Measurements from ENCODE around the gene ADI1. TPM values are rescaled to one million over a fixed set of nuclear protein-coding genes. Genes with fewer than 3 reads are reported as not detected.

Gene ADI1
- total and polyA plus RNA-seq, 5 donors from 2014 or later: 21.2 to 52.4 (median 48.9) TPM

DNA sequence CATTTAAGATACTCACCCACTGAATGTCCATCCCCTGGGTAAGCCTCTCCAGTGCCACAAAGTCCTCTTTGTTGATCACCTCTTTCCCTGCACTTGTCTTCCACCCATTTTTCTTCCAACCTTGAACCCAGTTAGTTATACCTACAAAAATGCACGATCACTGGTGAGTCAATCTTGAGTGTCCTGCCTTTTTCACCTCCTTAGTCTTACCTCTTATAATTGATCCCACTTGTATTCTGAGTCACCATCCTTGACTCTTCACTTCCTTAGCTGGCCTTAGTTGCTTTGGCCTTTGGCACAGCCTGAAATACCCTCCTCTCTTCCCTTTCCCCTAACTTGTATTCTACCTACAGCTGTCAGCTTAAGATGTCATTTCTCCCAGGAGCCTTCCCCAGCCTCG is 28.6 kb upstream of the ADI1 start:
- Mint-ChIP-seq H3K4me1 (peaks cover 0 to 7% (median 3%) of the 10 kb centered on the region in 4 donors), H3K36me3 (peaks cover 58% of the 10 kb centered on the region), H3K4me3 (peak overlapping the region in 1 of 4 donors; percentile 57), H3K27me3 (no peaks in the 10 kb centered on the region), H3K27ac (no peak overlapping the region), H3K9me3 (no peaks in the 10 kb centered on the region)
- no peak overlapping the region for H3K27ac ChIP-seq (ENCODE audit: insufficient read depth, low read length, poor library complexity, severe bottlenecking)
- H3K27me3 ChIP-seq (ENCODE audit: control insufficient read depth, insufficient read depth, low read length): no peaks in the 10 kb centered on the region
- no peaks in the 10 kb centered on the region for H3K9me3 ChIP-seq (ENCODE audit: control insufficient read depth in 2 of 2, low read length in 2 of 2)
- ATAC-seq (ENCODE audit: low read depth in 2 of 2): no peak
- no peak overlapping the region for H3K4me3 ChIP-seq (ENCODE audit: low read depth, low read length)
- H3K4me1 ChIP-seq (ENCODE audit: control insufficient read depth, insufficient read depth, low read length, poor library complexity, severe bottlenecking): no peaks in the 10 kb centered on the region
- peaks cover 92% of the 10 kb centered on the region for H3K36me3 ChIP-seq (ENCODE audit: control insufficient read depth, insufficient read depth, low read length)
- DNase-seq: no peak

- peaks cover 60% of the 10 kb centered on the region for H3K36me3 Mint-ChIP-seq
- Histone ChIP-seq H3K4me1 (ENCODE audit: control insufficient read depth, insufficient read depth, low read length, poor library complexity, severe bottlenecking) (no peaks in the 10 kb centered on the region), H3K36me3 (ENCODE audit: control insufficient read depth, insufficient read depth, low read length) (peaks cover 89% of the 10 kb centered on the region), H3K4me3 (ENCODE audit: low read depth, low read length) (no peak overlapping the region), H3K27me3 (ENCODE audit: control insufficient read depth, insufficient read depth, low read length) (no peaks in the 10 kb centered on the region), H3K27ac (ENCODE audit: insufficient read depth, low read length, poor library complexity, severe bottlenecking) (no peak overlapping the region), H3K9me3 (ENCODE audit: control insufficient read depth in 2 of 2, low read length in 2 of 2) (no peaks in the 10 kb centered on the region)
- H3K4me1 Mint-ChIP-seq: peaks cover 0 to 8% (median 3%) of the 10 kb centered on the region in 4 donors
- no peak for DNase-seq
- no peaks in the 10 kb centered on the region for H3K27me3 Mint-ChIP-seq
- H3K9me3 Mint-ChIP-seq: no peaks in the 10 kb centered on the region
- no peak overlapping the region for H3K4me3 Mint-ChIP-seq
- no peak overlapping the region for H3K27ac Mint-ChIP-seq
- ATAC-seq (ENCODE audit: low read depth in 2 of 2): no peak
Measured at GRCh38 chr2:3545788-3546478, 26.6 kb upstream of the ADI1 start.

DNA sequence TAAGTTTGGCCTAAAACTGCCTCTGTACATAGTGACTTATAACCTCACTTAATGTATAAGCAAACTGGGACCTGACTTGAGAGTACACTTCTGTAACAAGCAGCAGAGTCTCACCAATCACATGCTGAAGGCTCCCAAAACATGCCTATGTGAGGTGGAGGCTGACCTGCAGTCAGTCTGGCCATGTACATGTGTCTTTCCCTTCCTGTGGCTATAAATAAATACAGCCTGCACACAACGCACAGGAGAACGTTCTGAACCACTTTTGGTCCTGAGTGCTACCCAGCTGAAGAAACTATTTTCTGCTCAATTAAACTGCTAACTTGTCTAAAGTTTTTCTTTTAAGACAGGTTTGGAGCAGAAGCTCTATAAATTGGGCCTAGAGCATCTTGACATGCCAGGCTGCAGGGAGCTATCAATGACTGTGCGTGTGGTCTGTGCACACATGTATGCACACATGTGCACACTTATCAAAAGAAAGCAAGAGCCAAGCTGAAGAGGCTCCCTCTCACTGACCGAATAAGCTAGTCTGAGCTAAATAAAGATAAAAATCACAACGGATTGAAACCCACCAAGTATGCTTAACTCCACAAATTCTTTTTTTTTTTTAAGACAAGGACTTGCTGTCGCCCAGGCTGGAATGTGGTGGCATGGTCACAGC is 23.8 kb upstream of the ADI1 start:
- ATAC-seq (ENCODE audit: low read depth in 2 of 2) (no peak), DNase-seq (no peak)
- Histone ChIP-seq H3K36me3 (ENCODE audit: control insufficient read depth, insufficient read depth, low read length) (peaks cover 78% of the 10 kb centered on the region), H3K4me3 (ENCODE audit: low read depth, low read length) (no peak overlapping the region), H3K27me3 (ENCODE audit: control insufficient read depth, insufficient read depth, low read length) (no peaks in the 10 kb centered on the region), H3K9me3 (ENCODE audit: control insufficient read depth in 2 of 2, low read length in 2 of 2) (no peaks in the 10 kb centered on the region), H3K27ac (ENCODE audit: insufficient read depth, low read length, poor library complexity, severe bottlenecking) (no peak overlapping the region), H3K4me1 (ENCODE audit: control insufficient read depth, insufficient read depth, low read length, poor library complexity, severe bottlenecking) (no peaks in the 10 kb centered on the region)
- Mint-ChIP-seq H3K4me3 (no peak overlapping the region), H3K36me3 (peaks cover 48% of the 10 kb centered on the region), H3K27me3 (no peaks in the 10 kb centered on the region), H3K4me1 (peaks cover 0 to 6% (median 2%) of the 10 kb centered on the region in 4 donors), H3K27ac (no peak overlapping the region), H3K9me3 (no peaks in the 10 kb centered on the region)

- Histone ChIP-seq H3K4me1 (ENCODE audit: control insufficient read depth, insufficient read depth, low read length, poor library complexity, severe bottlenecking) (no peaks in the 10 kb centered on the region), H3K36me3 (ENCODE audit: control insufficient read depth, insufficient read depth, low read length) (peaks cover 69% of the 10 kb centered on the region), H3K9me3 (ENCODE audit: control insufficient read depth in 2 of 2, low read length in 2 of 2) (no peaks in the 10 kb centered on the region), H3K27ac (ENCODE audit: insufficient read depth, low read length, poor library complexity, severe bottlenecking) (no peak overlapping the region), H3K4me3 (ENCODE audit: low read depth, low read length) (no peak overlapping the region), H3K27me3 (ENCODE audit: control insufficient read depth, insufficient read depth, low read length) (no peaks in the 10 kb centered on the region)
- DNase-seq: no peak
- peaks cover 0 to 6% (median 2%) of the 10 kb centered on the region in 4 donors for H3K4me1 Mint-ChIP-seq
- H3K9me3 Mint-ChIP-seq: no peaks in the 10 kb centered on the region
- no peak overlapping the region for H3K27ac Mint-ChIP-seq
- no peak for ATAC-seq (ENCODE audit: low read depth in 2 of 2)
- H3K4me3 Mint-ChIP-seq: no peak overlapping the region
- H3K27me3 Mint-ChIP-seq: no peaks in the 10 kb centered on the region
- peaks cover 42% of the 10 kb centered on the region for H3K36me3 Mint-ChIP-seq
Measured at GRCh38 chr2:3542107-3542506, 22.8 kb upstream of the ADI1 start.

GRCh38 chr2:3539836-3540235 is 20.5 kb upstream of the ADI1 start:
- H3K36me3 Mint-ChIP-seq: peaks cover 35% of the 10 kb centered on the region
- H3K4me1 ChIP-seq (ENCODE audit: control insufficient read depth, insufficient read depth, low read length, poor library complexity, severe bottlenecking): no peaks in the 10 kb centered on the region
- H3K27me3 Mint-ChIP-seq: no peaks in the 10 kb centered on the region
- no peak overlapping the region for H3K27ac ChIP-seq (ENCODE audit: insufficient read depth, low read length, poor library complexity, severe bottlenecking)
- no peaks in the 10 kb centered on the region for H3K9me3 Mint-ChIP-seq
- no peak overlapping the region for H3K27ac Mint-ChIP-seq
- peaks cover 0 to 6% (median 5%) of the 10 kb centered on the region in 4 donors for H3K4me1 Mint-ChIP-seq
- no peak overlapping the region for H3K4me3 ChIP-seq (ENCODE audit: low read depth, low read length)
- H3K4me3 Mint-ChIP-seq: no peak overlapping the region
- no peaks in the 10 kb centered on the region for H3K27me3 ChIP-seq (ENCODE audit: control insufficient read depth, insufficient read depth, low read length)
- H3K36me3 ChIP-seq (ENCODE audit: control insufficient read depth, insufficient read depth, low read length): peaks cover 46% of the 10 kb centered on the region
- no peaks in the 10 kb centered on the region for H3K9me3 ChIP-seq (ENCODE audit: control insufficient read depth in 2 of 2, low read length in 2 of 2)
- DNase-seq (no peak), ATAC-seq (ENCODE audit: low read depth in 2 of 2) (no peak)

DNA sequence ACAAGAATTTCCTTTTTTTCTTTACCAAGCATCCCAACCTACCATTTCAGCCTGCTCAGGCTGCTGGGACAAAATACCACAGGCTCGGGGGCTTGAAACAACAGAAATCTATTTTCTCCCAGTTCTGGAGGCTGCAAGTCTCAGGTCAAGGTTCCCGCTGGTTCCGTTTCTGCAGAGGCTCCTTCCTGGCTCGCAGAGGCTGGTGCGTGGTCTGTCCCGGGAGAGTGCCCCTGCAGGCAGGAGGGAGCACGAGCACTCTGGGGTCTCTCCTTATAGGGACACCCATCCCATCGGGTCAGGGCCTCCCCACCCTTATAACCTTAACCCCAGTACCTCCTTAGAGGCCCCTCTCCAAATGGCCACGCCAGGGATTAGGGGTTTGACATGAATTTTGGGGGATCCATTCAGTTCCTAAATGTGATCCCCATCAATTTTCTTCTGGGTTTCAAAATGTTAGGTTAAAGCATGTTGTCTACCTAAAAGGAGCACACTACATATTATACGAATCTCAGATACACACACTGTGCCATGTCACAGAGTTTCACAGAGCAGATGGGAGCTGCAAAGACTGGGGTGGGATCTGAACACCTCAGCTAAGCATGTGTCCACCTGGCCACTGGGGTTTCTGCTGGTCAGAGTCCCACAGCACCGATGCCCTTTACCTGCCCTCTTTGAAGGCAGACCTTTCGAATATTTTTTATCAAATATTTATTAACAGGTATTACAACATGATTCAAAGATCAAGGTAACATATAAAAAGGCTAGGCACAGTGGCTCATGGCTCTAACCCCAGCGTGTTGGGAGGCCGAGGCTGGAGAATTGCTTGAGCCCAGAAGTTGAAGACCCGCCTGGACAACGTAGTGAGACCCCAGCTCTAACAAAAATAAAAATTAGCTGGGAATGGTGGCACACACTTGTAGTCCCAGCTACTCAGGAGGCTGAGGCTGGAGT is 17.6 kb upstream of the ADI1 start:
- Histone ChIP-seq H3K9me3 (ENCODE audit: control insufficient read depth in 2 of 2, low read length in 2 of 2) (no peaks in the 10 kb centered on the region), H3K27ac (ENCODE audit: insufficient read depth, low read length, poor library complexity, severe bottlenecking) (no peak overlapping the region), H3K27me3 (ENCODE audit: control insufficient read depth, insufficient read depth, low read length) (no peaks in the 10 kb centered on the region), H3K4me1 (ENCODE audit: control insufficient read depth, insufficient read depth, low read length, poor library complexity, severe bottlenecking) (no peaks in the 10 kb centered on the region), H3K4me3 (ENCODE audit: low read depth, low read length) (no peak overlapping the region), H3K36me3 (ENCODE audit: control insufficient read depth, insufficient read depth, low read length) (peaks cover 20% of the 10 kb centered on the region)
- H3K4me3 Mint-ChIP-seq: peak overlapping the region in 3 of 4 donors; percentile 9 to 67 (median 21)
- H3K9me3 Mint-ChIP-seq: no peaks in the 10 kb centered on the region
- no peak for DNase-seq
- H3K27me3 Mint-ChIP-seq: no peaks in the 10 kb centered on the region
- peaks cover 12% of the 10 kb centered on the region for H3K36me3 Mint-ChIP-seq
- peak; percentile 33 to 50 for ATAC-seq (ENCODE audit: low read depth in 2 of 2)
- peak overlapping the region in 1 of 3 donors; percentile 71 for H3K27ac Mint-ChIP-seq
- H3K4me1 Mint-ChIP-seq: peaks cover 0 to 5% (median under 1%) of the 10 kb centered on the region in 4 donors

- no peaks in the 10 kb centered on the region for H3K9me3 Mint-ChIP-seq
- Histone ChIP-seq H3K27ac (ENCODE audit: insufficient read depth, low read length, poor library complexity, severe bottlenecking) (no peak overlapping the region), H3K36me3 (ENCODE audit: control insufficient read depth, insufficient read depth, low read length) (peaks cover 14% of the 10 kb centered on the region), H3K27me3 (ENCODE audit: control insufficient read depth, insufficient read depth, low read length) (no peaks in the 10 kb centered on the region), H3K4me3 (ENCODE audit: low read depth, low read length) (no peak overlapping the region), H3K4me1 (ENCODE audit: control insufficient read depth, insufficient read depth, low read length, poor library complexity, severe bottlenecking) (no peaks in the 10 kb centered on the region), H3K9me3 (ENCODE audit: control insufficient read depth in 2 of 2, low read length in 2 of 2) (no peaks in the 10 kb centered on the region)
- ATAC-seq (ENCODE audit: low read depth in 2 of 2): no peak
- H3K36me3 Mint-ChIP-seq: peaks cover 7% of the 10 kb centered on the region
- peak overlapping the region in 2 of 3 donors; percentile 63 to 71 for H3K27ac Mint-ChIP-seq
- H3K27me3 Mint-ChIP-seq: no peaks in the 10 kb centered on the region
- peaks cover 0 to 5% (median 0%) of the 10 kb centered on the region in 4 donors for H3K4me1 Mint-ChIP-seq
- no peak for DNase-seq
- H3K4me3 Mint-ChIP-seq: peak overlapping the region; percentile 9 to 67 (median 40)
Measured at GRCh38 chr2:3535794-3536681, 16.7 kb upstream of the ADI1 start.
